Measurements from ENCODE around the gene MAP3K2. TPM values are rescaled to one million over a fixed set of nuclear protein-coding genes. Genes with fewer than 3 reads are reported as not detected.
"Not testable (repeated sequence)": the region's sequence is repeated elsewhere in the genome, so short reads cannot be mapped to it uniquely, and the experiment has no call there.

Gene MAP3K2
- total RNA-seq, 1 experiment from 2014 or later = 26.4 TPM

DNA sequence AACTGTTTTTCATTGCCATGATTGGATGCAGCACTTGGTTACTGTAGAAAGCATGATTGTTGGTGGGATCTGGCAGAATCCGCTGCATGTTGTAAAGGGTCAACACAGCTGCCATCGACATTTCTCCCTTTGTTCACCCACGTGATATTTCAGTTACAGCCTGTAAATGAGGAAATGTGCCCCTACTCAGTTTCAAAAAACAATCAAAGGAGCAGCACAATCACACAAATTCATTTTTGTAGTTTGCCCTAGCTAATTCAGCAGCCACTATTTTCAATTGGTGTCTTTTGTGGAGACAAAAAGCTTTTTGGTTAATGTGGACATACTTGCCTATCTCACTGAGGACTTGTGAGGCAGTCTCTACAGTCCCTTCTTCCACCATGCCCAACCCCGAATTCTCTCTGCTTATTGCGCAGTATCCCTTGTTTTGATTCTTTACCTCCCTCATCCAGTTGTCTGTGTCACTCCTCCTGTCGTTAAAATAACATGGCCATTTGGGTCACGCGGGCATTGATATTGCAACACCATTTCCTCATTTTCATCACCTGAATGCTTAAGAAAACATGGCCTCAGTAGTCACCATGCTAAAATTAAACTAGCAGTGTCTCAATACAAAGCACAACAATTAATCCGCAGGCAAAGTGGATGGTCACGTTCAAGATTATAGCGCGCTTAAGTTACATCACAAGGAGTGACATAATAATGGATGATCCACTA is 24.0 kb upstream of the MAP3K2 start:
- in situ Hi-C loops (cut with HindIII; ENCODE audit: low pct_unique_long_range_greater_than_20kb, low sequenced_read_pairs) = no loop called here
- DNase-seq (ENCODE audit: low read depth, low spot score) = no peak

DNA sequence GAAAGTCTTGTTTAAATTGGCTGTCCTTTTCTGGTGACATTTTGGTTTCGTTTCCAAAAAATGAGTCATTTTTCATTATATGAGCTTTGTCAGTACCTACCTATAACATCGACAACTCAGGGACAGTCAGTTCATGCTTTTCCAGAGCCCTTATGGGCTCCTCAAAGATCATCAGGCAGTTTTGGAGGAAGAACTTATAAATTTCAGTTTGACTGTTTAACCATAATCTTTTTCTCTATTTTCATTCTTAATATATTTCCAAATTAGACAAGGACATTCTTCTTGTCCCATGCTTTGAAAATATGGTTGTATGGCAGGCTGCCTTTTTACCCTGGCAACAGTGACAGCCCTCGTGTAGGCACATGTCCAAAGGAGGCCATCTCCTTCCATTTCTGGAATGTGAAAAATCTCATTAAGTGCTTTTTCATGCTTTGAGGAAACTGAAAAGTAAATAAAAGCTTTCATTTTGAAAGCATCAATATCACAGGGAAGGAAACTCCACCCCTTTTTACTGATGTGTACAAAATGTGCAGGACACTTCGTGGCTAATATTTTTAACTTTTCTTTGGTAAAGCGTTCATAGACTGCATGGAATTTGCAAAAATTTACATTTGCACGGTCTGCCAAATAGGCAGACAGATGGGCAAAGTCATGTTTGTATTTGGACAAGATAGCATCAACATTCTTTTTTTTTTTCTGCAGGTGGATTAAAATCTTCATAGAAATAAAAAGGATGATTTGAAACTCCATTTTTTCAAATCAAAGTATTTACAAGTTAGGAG is 23.3 kb upstream of the MAP3K2 start:
- in situ Hi-C loops (cut with HindIII; ENCODE audit: low pct_unique_long_range_greater_than_20kb, low sequenced_read_pairs) = no loop called here
- DNase-seq (ENCODE audit: low read depth, low spot score) = peak; percentile 36

DNA sequence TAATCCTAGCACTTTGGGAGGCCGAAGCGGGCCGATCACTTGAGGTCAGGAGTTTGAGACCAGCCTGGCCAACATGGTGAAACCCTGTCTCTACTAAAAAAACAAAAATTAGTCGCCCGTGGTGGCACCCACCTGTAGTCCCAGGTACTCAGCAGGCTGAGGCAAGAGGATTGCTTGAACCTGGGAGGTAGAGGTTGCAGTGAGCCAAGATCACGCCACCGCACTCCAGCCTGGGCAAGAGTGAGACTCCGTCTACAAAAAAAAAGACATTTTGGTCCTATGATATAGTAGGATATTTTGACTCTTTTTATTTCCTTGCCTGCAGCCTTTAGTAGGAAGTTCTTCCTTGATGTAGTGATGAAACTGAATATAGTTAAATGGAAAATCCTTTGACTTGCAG is 21.9 kb upstream of the MAP3K2 start:
- DNase-seq (ENCODE audit: low read depth, low spot score); in situ Hi-C loops (cut with HindIII; ENCODE audit: low pct_unique_long_range_greater_than_20kb, low sequenced_read_pairs): not testable (repeated sequence)

DNA sequence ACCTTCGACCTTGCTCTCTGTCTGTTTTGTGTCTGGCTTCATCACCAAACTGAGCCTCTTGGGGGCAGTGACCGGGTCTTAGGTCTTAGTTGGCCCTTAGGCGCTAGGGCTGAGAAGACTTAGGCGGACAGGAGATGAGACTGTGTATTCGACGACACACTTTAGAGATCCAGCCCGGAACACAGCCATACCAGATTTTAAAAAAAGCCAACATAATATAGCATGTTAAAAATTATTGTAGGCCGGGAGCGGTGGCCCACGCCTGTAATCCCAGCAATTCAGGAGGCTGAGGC is 21.0 kb upstream of the MAP3K2 start:
- no peak for DNase-seq (ENCODE audit: low read depth, low spot score)
- in situ Hi-C loops (cut with HindIII; ENCODE audit: low pct_unique_long_range_greater_than_20kb, low sequenced_read_pairs) = no loop called here

DNA sequence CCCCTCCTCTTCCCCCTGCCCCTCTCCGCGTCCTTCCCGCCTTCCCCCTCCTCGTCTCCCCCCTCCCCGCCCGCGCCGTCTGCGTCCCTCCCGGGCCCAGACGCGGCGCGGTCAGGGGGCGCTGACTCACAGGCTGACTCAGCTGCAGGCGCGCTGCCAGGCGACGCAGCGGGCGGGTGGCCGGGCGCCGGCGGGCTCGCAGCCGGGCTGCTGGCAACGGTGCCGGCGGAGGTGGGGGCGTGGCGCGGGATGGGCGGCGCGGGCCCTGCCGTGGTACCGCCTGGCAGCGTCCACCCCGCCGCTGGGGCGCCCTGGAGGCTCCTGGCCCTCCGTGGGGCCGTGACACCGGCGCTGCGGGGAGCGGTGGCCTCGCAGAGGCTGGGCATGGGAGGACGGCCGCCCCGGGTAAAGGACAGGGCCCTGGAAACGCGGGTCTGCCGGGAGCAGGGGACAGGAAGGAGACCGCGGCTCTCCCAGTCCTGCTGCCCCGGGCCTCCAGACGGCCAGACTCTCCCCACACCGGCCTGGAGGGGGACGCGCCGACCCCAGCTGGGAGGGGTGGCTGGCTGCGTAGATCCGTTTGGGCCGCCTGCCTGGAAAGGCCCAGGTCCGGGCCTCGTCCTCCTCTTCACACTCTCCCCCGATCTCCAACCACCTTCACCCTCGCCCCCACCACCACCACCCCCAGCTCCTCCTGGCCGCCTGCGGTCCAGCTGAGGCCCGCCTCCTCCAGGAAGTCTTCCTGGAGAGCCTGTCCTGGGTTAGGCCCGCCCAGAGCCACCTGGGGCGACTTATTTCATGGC is 20.4 kb upstream of the MAP3K2 start:
- peak; percentile 80 for DNase-seq (ENCODE audit: low read depth, low spot score)
- in situ Hi-C loops (cut with HindIII; ENCODE audit: low pct_unique_long_range_greater_than_20kb, low sequenced_read_pairs) = no loop called here

DNA sequence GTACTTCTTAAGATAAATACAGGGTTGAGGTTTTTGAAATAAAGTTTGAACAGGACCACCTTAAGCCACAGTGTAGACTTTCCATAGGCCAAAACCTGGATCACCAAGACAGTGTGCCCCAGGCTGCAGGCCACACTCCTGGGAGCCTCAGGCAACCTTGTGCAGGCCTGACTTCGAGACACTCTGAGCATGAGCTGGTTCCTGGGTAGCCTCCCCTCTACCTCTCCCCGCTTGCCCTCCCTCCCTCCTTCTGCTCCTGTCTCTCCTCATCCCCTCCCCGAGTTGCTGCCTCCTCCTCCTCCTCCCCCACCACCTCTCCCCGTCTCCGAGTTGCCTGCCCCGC is 19.9 kb upstream of the MAP3K2 start:
- in situ Hi-C loops (cut with HindIII; ENCODE audit: low pct_unique_long_range_greater_than_20kb, low sequenced_read_pairs) = no loop called here

DNA sequence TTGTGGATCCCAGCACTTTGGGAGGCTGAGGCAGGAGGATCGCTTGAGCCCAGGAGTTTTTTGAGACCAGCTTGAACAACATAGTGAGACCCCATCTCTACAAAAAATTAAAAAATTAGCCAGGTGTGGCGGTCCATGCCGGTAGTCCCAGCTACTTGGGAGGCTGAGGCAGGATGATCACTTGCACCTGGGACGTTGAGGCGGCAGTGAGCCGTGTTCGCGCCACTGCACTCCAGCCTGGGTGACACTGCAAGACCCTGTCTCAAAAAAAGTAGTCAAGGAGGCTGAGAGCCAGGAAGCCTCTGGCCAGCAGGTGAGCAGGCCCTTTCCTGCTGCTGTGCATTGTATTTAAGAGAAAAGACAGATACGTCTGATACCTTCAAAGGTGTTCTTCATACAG is 19.3 kb upstream of the MAP3K2 start:
- in situ Hi-C loops (cut with HindIII; ENCODE audit: low pct_unique_long_range_greater_than_20kb, low sequenced_read_pairs) = no loop called here
- no peak for DNase-seq (ENCODE audit: low read depth, low spot score)

More for the DNA sequence above, 19.9 kb upstream of the MAP3K2 start:
- DNase-seq (ENCODE audit: low read depth, low spot score) = no peak

DNA sequence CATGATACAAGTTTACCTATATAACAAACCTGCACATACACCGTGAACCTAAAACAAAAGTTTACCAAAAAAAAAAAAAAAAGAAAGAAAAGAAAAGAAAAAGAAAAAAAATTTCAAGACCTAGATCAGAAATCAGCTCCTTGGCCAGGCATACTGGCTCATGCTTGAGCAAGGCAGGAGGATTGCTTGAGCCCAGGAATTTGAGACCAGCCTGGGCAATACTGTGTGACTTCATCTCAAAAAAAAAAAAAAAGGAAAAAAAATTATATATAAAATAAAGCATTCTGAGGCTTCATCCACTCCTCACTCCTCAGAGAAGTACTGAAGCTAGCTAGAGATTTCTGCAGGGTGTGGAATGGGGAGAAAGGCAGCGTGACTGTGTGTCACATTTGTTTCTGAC is 18.7 kb upstream of the MAP3K2 start:
- DNase-seq (ENCODE audit: low read depth, low spot score) = no peak
- in situ Hi-C loops (cut with HindIII; ENCODE audit: low pct_unique_long_range_greater_than_20kb, low sequenced_read_pairs) = no loop called here

DNA sequence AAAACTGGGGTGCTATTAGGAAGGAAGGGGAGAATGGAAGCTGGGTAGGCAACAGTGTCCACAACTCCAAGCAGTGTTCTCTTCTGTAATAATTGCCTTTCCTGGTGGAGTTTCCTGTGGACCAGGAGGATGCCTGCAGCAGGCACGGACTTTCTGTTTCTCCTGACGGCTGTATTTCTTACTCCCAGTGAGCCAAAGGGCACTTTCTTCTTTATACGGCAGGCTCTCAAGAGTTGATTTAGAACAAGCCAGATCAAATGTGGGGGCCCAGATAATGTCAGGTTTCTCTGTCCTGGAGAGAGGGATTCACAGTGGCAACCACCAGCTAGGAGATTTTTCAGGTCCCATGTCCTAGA is 17.5 kb upstream of the MAP3K2 start:
- in situ Hi-C loops (cut with HindIII; ENCODE audit: low pct_unique_long_range_greater_than_20kb, low sequenced_read_pairs) = no loop called here
- DNase-seq (ENCODE audit: low read depth, low spot score) = no peak

DNA sequence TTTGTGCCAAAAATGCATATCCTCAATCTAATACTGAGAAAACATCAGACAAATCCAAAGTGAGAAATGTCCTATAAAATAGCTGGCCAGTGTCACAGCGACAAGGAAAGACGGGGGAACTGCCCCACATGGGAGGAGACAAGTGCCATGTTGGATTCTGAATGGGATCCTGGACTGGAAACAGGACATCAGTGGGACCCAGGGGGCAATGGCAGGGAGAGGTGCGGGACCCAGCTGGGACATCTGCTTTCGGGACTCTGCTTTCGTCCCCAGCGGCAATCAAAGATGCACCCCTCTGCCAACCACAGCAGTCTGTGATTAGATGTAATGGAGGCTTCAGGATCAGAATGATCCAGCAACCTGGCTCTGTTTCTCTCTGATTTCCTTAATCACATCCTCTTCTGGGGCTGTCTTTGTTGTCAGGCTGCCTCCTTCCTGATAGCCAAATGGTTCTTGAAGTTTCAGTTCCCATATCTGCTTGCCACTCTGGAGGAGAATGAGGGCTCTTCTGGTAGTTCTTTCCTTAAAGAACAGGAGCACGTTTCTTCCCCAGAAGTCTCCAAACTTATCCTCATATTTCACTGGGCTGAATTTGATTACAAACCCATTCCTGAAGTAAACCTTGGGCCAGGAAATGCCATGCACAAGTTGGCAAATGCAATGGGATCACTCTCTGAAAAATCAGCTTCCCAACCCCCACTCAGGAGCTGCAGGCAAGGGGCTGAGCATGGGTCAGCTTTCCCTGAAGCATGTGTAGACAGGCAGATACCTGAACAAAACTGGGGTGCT is 16.9 kb upstream of the MAP3K2 start:
- in situ Hi-C loops (cut with HindIII; ENCODE audit: low pct_unique_long_range_greater_than_20kb, low sequenced_read_pairs) = no loop called here
- DNase-seq (ENCODE audit: low read depth, low spot score) = no peak

DNA sequence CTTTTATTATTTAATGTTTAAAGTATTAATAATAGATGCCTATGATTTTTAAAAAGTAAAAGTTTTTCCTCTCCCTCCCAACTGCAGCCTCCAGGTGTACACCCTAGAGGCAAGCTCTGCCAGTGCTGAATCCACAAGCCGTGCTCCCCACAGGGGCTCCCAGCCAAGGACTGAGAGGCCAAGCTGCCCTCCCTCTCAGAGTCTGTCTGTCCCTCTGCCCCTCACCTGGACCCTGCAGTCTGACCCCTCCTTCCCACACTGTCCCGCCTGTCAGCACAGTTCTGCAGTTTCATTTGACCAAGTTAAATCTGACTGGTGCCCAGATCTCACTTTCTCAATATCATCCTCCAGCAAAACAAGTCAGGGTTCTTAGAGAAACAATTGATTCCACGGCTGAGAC is 15.7 kb upstream of the MAP3K2 start:
- no peak for DNase-seq (ENCODE audit: low read depth, low spot score)
- in situ Hi-C loops (cut with HindIII; ENCODE audit: low pct_unique_long_range_greater_than_20kb, low sequenced_read_pairs) = no loop called here

DNA sequence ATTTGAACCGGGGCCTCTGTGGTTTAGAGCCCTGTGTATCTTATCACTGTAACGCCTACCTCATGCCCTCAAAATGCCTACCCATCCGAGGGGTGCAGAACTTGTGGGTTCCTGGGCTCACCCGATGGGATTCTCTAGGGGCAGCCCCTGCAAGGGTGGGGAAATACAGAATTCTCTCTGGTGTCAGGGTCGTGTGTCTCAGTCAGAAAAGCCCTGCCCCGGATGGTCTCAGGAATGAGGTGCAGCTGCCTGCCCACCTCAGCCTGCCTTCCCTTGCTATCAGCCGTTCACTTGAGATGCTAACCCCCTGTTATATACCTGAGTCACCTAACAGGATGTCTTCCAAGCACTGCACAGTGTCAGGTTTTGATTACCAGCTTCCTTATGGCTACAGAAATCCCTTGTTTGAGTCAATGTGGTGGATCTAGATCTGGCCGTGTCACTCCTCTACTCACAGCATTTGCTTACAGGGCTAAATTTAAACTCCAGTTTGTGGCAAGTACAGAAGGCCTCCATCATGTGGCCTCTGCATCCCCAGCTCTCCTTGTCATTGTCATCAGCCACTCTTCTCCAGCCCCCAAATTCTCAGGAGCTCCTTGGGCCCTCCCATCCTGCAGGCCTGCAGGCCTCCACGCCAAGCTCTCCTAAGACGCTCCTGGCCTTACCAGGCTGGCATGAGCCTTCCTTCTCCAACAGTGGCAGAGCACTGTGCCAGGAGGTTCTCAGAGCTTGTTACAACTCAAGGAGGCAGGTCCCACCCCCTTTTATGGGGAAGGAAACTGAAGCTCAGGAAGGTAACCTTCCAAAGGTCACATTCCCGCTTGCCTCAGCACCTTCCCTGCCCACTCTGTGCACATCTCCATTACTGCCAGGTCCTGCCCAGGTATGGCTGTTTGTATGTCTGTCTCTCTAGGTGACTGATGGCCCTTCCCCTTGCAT is 14.3 kb upstream of the MAP3K2 start:
- in situ Hi-C loops (cut with HindIII; ENCODE audit: low pct_unique_long_range_greater_than_20kb, low sequenced_read_pairs) = no loop called here
- DNase-seq (ENCODE audit: low read depth, low spot score) = no peak

DNA sequence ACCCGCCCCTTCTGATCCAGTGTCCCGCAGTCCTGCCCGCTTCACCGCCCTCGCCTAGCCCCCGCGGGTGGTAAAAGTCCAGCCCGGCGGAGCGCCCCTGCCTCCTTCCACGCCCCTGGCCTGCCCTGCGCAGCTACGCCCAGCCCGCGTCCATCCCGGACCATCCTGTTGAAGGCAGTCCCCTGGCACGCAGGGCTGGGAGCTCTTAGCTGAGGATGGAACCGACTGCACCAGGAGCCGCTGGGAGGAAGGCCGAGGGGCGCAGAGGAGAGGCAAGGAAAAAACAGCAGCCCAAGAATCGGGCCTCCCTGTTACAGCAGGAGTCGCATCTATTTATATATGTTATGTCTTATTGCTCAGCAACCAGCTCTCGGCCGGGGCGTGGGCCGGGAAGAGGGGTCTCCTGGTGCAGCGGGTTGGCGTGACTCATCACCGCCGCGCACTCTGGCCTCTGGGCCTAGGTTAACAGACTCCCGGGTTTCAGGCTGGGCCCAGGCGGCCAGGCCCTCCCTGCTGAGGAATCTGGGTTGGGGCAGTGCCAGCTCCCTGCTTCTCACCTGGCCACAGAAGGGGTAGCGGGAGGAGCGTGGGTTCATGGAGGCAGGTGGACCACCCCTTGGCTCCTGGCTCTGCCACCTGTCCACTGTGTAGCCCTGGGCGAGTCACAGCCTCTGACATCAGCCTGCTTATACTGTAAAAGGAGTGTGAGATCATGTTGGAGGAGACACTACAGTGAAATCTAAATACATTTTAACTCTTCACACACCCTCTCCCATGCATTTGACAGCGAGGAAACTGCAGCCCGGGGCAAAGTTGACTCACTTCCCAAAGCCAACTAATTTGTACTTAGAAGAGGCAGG is 13.4 kb upstream of the MAP3K2 start:
- in situ Hi-C loops (cut with HindIII; ENCODE audit: low pct_unique_long_range_greater_than_20kb, low sequenced_read_pairs) = no loop called here
- no peak for DNase-seq (ENCODE audit: low read depth, low spot score)

DNA sequence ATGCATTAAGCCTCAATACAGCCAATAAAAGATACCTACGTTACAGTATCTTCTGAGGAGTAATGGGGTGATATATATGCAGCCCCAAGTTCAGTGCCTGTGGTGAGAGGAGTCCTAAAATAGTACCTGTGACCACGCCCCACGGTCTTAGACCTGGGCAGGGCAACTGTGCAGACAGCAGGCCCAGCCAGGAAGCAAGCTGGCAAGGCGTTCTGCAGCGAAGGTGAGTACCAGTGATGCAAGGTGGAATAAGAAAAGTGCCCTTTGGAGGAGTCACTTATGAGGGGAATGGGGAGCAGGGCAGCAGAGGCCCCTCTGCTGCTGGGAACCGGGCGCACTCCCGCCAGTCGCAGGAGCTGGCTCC is 12.7 kb upstream of the MAP3K2 start:
- no peak for DNase-seq (ENCODE audit: low read depth, low spot score)
- in situ Hi-C loops (cut with HindIII; ENCODE audit: low pct_unique_long_range_greater_than_20kb, low sequenced_read_pairs) = no loop called here

DNA sequence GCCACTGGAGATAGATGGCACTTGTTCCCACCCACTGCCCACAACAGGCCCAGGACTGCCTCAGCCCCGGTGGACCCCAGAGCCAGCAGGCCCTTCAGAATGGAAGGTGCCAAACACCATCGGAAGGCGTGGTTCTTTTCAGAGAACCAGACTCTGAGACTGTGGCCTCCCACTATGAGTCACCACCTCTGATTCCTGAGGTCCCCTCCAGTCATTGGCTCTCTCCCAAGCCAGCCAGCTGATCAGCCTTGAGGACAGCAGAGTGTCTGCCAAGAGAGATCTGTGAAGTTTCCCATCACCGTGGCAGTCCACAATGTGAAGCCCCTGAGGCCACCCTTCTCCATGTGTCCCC is 10.4 kb upstream of the MAP3K2 start:
- in situ Hi-C loops (cut with HindIII; ENCODE audit: low pct_unique_long_range_greater_than_20kb, low sequenced_read_pairs) = no loop called here
- peak; percentile 73 for DNase-seq (ENCODE audit: low read depth, low spot score)

DNA sequence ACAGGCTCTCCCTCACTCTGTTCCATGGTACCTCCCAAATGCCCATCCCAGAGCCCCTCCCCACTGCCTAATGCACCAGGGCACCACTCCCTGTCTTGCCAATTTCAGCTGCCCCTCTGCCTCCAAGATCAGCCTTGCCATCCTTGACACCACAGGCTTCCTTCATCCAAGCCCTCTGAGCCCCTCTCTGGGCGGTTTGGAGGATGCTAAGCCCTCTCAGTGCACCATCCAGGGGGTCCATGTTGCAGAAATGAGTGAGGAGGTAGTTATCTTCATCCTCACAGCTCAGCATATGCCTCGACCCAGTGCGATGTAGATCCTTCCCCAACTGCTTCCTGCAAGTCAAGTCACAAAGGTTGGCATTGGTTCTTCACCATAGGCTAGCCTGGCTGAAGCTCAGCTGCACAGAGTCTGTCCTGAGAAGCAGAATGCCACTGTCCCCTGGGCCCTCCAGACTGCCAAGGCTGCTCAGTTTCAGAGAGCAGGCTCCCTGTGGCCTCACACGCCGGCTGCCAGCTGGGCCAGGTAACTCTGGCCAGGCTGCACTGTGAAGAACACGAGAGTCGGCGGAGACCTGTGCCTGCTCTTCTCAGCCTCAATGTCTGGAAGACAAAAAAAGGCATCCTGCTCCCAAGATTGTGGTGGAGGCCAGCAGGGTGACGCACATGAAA is 9.9 kb upstream of the MAP3K2 start:
- in situ Hi-C loops (cut with HindIII; ENCODE audit: low pct_unique_long_range_greater_than_20kb, low sequenced_read_pairs) = no loop called here
- no peak for DNase-seq (ENCODE audit: low read depth, low spot score)
